NCI-H1048 (cell line): ENCODE results near the gene WNT3.
"Not testable (repeated sequence)": the region's sequence is repeated elsewhere in the genome, so short reads cannot be mapped to it uniquely, and the experiment has no call there.

Experiments
- DNase-seq: peaks from one replicate; lab custom pipeline; 2025; lab: John Stamatoyannopoulos, UW

WNT3 gene

DNA sequence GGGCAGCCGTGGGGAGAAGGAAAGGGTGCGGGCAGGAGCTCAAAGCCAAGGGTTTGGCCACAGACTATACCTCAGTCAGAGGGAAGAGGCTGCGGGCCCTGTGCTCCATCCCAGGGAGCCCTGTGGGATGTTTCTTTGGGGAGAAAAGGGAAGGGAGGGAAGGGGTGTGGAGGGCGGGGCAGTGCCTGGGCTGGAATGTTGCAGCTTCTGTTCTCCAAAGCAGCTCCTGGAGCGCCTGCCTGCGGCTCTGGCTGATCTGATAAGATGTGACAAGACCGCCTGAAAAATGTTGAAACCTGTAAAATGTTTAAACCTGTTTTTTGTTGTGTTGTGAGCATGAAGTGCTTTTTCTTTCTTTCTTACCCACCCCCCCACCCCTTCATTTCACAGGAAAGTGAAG lies 32.8 kb downstream of the WNT3 start:
- no peak for DNase-seq

DNA sequence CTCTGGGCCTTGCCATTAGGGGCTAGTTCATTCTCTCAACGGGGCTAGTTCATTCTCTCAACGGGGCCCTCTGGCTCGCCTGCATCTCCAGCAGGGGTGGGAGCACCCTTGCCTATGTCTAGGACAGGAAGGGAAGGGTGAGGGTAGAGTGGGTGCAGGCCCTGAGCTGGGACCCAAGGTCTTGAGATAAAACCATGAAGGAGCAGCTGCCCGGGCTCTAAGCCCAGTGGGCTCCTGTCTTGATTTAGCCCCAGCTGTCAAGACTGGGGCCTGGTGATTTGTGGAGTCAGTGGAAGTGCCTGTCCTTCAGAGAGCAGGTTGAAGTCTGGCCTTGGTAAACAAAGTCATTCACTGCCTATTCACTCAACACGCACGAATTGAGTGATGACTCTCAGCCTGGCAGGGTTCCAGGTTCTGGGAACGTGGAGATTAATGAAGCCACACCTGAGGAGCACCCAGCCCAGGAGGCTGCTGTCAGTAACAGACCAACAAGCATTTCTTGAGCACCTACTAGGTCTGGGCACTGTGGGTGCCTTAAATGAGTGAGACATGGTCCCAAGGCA lies 35.4 kb downstream of the WNT3 start:
- no peak for DNase-seq

DNA sequence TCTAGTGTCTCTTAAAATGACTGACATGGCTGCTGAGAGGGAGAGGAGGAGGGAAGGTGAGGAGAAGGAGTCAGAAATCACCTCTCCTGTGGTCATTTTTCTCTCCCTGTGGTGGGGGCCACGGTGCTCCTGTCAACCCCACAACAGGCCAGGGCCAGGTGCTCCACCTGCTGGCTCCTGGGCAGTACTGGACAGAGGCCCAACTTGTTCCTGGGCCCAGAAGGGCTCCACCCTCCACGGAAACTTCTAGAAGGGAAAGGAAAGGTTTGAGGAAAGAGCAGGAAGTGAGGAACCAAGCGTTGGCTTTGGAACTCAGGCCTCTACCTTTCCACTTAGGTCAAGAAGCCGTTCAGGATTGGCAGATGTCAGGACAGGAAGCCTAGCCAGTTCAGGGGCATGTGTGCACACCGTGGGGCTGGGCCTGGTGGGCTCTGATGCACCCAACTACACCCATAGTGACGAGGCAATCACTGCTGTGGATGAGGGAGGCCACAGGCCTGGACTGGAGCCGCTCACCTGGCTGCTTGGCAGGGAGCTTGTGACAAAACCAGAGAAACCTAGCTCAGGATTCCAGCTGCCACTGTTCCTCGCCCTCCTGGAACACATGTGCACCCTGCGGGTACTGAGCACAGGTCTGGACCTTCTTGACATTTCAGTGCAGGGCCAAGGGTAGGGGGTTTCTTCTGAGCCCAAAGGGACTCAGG lies 36.1 kb downstream of the WNT3 start:
- DNase-seq: no peak

DNA sequence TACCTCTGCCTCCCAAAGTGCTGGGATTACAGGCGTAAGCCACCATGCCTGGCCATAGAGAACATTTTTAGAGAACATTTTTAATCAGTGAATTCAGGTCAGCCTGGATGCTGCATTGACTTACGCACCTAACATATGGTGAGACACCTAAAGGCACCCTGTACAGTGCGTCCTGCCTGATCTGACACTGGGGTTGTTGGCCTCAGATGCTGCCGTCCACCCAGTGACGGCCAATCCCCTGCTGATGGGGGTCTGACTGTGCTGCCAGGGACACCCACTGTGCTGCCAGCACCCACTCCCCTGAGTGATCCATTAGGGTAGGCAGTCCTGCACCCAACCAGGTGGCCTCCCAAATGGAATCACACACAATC lies 38.5 kb downstream of the WNT3 start:
- DNase-seq: no peak

- no peak for DNase-seq
Measured at GRCh38 chr17:46777943-46778915, 40.3 kb downstream of the WNT3 start.

DNA sequence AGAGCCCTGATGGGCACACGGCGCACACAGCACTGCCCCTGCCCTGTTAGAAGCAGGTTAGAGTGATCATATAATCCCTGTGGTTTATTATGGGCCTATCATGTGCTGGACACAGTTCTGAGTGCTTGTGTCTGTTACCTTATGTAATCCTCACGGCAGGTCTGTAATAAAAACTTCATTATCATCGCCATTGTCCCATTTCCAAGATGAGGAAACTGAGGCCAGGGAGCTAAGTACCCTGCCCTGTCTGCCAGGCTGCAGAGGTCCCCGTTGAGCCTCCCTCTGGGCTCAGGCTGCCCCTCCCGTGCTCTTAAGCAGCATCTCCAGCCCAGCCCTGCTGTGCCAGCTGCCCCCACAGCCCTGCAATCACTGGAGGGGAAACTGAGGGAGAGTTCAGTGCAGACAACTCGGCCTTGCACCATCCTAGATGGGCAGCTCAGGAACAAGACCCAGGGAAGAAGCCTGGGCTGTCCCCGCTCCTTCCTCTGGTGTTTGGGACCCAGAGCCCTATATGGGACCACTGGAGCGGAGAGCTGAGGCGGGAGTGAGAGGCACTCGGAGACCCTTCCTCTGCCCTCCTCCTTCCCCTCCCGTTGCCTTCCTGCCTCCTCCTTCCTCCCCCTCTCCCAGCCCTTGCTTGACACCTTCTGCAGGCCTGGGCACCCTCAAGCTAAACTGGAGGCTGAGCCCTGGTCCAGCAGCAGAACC lies 42.0 kb downstream of the WNT3 start:
- DNase-seq: no peak

GRCh38 chr17:46774108-46774737 lies 44.3 kb downstream of the WNT3 start:
- DNase-seq: no peak

GRCh38 chr17:46773676-46774075 lies 44.8 kb downstream of the WNT3 start:
- DNase-seq: no peak

GRCh38 chr17:46773221-46773605 lies 45.3 kb downstream of the WNT3 start:
- no peak for DNase-seq

DNA sequence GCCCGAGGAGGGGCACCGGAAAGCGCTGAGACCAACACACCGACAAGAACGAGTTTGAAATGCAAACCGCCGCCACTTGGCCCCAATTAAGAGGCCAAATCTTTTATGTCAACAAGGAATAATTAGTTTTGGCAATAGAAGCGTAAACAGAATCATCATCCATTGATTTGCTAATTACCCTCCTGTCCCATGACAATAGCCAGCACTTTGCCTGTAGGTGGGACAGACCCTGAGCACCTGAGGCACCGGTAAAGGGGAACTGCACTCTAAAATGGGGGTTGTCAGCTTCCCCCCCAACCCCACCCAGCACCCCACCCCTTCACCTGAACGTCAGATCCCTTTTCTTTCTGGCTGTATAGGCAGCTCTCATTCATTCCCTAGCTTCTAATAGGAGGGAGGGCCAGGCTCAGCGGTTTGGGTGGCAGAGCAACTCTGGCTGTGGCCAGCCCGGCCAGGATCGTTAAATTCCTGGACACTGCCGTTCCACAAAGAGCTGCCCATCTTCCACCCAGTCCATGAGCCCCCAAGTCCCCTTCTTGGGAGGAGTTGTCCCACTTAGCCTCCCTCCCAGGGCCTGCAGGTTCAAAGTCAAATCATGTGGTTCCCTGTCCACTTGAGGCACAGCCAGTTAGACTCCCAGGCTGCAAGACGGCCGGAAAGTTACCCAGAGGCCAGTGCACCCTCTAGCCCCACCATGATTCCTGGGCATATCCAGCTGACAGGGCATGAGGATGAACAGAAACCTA lies 45.8 kb downstream of the WNT3 start:
- DNase-seq: no peak

DNA sequence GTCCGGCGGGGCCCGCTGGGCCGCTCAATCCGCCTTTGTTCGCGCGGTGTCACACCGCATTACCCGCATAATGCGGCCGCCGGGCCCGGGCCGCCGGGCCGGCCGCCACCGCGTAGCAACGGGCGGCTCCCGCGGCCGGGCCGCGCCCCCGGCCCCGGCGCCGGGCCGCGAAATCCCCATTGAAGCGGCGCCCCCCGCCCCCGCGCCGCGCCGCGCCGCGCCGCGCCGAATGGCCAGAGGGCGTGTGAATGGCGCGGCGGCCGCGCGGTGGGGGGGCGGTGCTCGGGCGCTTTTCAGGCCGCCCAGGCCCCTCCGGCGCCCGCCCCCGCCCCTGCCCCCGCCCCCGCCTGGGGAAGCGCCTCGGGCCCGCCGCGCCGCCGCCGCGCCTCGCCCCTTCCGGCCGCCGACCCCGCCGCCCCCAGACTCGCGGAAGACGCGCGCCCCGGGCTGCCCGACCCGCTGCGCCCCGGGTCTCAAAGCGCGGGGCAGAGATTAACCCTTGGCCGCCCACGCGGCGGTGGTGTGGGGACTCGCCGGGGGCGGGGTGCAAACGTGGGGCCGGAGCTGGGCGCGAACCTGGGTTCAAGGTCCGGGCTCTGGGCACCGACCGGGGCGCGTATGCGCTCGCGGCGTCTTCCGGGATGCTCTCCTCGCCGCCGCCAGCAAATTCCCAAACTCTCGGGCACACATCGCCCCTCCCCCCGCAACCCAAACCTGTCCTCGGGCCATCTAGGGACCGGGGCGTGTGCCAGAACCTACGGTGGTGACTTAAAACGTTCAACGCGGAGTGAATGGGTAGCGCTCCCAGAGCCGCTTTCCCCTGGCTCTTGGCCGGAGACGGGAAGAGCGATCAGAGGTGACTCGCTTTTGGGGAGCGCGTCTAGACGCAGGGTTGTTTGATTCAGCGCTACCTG lies 46.7 kb downstream of the WNT3 start:
- DNase-seq: no peak

- DNase-seq: no peak
Measured at GRCh38 chr17:46770818-46771560, 47.5 kb downstream of the WNT3 start.

DNA sequence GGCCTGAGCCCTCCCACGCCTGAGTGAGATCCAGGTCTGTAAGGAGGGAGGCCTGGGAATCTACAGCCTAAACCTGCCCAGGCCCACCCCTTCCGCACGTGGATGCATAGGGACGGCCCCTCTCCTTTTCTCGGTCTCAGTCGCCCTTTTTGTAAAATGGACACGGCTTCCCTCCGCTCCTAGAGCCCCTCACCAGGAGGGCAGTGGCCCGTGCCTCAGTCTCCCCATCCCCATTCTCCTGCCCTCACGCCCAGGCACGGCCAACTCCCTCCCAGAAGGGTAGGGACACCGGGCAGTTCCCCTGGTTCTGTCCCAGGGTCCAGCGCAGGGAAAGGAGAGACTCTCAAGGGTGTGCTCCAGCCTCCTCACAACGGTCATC lies 48.1 kb downstream of the WNT3 start:
- no peak for DNase-seq

- DNase-seq: no peak
Measured at GRCh38 chr17:46769531-46770438, 48.7 kb downstream of the WNT3 start.

DNA sequence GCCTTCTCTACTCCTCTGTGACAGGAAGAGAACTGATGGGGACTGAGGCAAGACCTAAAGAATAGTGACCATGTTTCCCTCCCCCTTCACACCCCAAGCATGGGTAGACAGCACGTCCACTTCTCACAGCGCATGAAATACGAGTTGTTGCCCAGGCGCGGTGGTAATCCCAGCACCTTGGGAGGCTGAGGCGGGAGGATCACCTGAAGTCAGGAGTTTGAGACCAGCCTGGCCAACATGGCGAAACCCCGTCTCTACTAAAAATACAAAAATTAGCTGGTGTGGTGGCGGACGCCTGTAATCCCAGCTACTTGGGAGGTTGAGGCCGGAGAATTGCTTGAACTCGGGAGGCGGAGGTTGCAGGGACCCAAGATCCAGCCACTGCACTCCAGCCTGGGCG lies 49.6 kb downstream of the WNT3 start:
- DNase-seq: not testable (repeated sequence)

- no peak for DNase-seq
Measured at GRCh38 chr17:46768540-46768870, 50.0 kb downstream of the WNT3 start.

GRCh38 chr17:46766493-46767491 lies 51.7 kb downstream of the WNT3 start:
- DNase-seq: no peak
